CMK (cell line): ENCODE data around the gene NCOA4.
"Not testable (repeated sequence)": the region's sequence is repeated elsewhere in the genome, so short reads cannot be mapped to it uniquely, and the experiment has no call there.

Experiments used
- DNase-seq: peaks from one replicate; pipeline ENCODE4 v3.0.0-alpha.2; 2010; ENCODE audit warnings: low read depth

The NCOA4 gene

DNA sequence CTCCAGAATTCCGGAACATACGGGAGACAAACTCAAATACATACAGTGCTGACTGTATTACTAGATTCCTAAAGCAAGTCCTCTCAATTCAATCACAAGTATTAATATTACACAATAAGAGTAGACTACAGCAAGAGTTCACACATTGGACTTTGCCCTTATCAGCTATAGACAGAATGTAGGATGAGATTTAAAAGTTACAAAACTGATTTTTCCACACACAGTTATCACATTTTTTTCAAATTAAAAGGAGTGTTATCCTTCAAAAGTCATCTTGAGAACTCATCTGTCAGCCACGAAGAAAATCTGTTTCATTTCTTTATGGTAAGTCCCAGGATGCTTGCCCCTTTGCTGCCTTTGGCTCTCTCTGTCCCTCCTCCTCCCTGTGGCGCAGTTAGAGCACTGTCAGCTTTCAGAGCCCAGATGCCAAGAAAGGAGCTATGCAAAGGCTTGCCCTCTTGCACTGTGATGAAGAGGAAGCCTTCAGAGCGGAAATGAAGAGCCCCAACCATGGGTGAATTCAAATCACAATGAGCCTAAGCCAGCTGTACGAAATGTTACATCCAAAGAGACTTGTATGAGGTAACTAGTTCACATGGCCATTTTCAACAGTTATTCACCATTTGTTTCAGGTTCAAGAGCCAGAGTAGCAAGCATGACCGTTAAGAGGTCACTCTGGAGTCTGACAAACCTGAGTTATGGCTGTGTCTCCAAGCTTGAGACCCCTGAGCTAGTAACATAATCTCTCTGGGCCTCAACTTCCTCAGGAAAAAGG lies 10.7 kb downstream of the NCOA4 start:
- no peak for DNase-seq

DNA sequence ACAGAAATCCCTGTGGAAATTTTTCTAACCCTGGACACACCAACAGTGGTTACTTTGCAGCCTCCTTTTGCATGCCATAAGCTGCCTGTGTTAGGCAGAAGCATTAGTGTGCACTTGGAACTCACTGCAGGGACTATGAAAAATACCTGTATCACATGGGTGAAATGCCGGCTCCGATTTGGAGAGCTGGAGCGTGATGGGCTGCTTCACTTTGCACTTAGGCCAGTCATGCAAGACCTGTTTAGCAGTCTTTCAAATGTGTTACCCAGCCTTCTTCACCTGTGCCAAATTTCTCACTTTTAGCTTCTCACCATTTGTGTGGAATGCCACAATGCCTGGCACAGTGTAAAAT lies 11.3 kb downstream of the NCOA4 start:
- no peak for DNase-seq

DNA sequence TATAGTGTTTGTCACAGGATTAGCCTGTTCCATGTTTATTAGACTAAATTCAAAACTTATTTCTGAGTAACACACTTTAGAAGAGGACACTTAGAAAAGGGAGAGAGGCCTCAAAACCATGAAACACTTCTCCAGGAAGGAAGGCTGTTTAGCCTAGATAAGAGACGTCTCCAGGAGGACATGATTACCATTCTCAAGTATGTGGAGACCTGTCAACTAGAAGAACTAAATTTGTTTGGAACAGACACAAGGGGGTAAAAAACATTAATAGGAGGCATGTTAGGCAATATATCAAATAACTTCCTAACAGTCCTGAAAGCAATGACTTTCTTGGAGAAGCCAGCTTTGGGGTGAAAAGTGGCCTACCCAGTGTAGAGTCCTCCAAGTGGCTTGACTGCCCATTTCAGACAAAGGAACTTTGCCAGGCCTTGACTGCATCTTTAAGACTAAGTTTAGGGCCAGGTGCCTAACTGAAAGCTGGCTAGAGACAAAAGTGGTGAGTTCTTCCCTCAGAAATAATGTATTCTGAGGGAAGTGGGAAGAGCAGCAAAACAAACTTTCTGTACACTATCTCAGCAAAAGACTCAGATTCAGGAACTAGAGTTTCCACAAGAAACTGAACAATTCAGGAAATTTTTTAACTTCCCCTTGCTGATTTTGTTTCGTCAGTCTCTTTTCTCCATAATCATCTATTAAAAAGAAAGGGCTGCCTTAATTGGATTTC lies 11.8 kb downstream of the NCOA4 start:
- peak; percentile 70 for DNase-seq

DNA sequence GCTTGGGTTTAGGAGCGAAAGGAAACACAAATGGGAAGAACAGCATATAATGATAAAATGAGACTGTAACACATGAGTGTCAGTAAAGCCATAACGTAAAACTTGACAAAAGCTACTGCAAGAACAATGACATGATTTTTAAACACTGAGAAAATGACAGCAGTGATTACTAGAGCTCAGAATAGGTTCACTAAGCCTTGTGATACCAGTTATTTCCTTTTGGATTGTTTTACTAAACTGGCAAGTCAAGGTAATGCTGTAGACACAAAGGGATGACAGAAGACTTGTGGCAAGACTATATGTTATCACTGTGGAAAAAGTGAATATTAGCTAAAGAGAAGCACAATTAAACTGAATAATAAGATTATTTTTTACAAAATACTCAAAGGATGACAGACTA lies 12.7 kb downstream of the NCOA4 start:
- no peak for DNase-seq

DNA sequence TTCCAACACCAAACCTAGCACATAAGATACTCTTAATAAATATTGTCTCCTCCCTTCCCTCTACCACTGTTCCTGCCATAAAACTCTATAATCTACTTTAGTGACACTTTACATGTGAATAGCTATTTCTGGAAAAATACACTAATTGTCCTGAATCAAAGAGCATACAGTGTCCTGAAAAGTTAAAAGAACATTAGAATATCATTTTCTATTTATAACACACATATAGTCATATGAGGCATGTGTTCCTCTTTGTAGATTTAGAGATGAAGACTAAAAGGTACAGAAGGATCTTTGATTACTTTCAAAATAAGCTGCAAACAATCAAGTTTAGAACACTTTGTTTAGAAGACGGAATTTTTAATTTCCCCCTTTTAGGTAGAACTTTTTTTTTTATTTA lies 13.6 kb downstream of the NCOA4 start:
- no peak for DNase-seq

DNA sequence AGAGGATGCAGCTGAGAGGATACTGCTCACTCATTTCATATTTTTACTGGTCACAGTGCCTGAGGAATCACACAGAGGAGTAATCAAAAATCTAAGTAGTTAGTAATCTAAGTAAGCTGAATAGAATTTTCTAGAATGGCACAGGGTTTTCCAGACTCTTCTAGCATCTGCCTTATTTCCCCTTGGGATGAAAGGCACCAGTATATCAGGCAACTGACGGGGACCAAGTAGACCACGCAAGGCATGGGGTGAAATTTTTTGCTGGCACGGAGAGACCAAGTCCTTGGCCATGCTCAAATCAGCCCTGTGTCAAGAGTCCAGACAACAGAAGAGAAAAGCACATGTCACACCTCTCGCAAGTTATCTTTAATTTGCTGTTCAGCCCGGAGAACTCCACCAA lies 14.2 kb downstream of the NCOA4 start:
- no peak for DNase-seq

DNA sequence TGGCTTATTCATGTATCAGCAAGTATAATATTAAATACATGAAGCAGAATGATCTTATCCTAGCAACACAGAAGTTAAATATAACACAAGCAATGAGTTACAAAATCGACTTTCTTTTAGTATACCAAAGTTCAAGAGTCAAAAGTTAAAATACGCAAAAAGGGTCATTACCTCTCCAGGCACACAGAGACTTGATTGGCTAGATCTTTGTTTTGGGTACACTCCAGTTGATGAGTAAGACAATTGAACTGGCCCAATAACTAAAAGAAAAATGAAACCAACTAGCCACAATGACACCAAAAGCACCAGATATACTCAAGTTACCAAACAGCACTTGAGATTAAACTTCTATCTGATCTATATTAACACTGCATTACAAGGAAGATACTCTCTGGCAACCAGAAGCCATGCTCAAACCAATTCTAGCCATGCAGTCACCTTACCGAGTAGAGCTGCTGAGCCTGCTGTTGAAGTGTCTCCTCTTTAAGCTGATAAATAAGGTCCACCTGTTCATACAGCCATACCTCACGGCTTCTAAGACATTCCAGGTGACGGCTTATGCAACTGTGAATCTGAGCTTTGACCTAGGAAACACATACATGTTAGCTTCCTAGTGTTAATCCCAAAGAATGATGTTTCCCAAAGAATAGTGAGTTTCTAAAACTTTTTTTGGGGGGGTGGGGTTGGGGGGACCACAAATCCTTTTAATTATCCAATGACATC lies 15.6 kb downstream of the NCOA4 start:
- DNase-seq, result no peak

DNA sequence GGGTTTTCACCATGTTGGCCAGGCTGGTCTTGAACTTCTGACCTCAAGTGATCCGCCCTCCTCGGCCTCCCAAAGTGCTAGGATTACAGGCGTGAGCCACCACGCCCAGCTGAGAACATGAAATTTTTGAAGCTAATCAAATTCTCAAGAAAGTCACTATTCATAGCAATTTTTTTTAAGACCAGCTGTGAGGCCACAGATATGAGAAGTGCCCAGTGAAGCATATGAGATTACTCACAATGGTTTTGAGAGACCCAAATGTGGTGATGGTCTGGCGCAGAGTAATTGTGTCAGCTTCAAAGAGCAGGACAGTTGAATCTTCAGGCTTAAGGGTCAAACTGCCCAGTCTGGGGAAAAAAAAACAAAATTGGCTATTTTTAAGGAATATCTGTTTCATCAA lies 16.2 kb downstream of the NCOA4 start:
- DNase-seq, result no peak

DNA sequence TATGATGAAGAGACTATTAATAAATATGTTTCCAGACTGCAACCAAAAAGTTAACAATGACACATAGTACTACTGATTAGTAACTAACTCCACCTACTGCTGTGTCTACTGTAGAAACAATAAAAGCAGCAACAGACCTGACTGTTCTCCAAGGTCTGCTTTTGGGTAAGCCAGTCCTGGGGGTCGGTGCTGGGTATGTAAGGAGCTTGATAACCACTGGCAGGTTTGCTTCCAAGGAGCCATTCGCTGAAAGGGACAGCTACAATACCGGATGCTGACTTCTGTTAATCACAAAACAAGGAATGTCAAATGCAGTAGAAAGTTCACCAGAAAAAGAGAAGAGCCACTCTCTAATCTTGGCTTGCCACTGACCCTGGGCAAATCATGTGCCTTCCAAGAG lies 17.7 kb downstream of the NCOA4 start:
- no peak for DNase-seq

DNA sequence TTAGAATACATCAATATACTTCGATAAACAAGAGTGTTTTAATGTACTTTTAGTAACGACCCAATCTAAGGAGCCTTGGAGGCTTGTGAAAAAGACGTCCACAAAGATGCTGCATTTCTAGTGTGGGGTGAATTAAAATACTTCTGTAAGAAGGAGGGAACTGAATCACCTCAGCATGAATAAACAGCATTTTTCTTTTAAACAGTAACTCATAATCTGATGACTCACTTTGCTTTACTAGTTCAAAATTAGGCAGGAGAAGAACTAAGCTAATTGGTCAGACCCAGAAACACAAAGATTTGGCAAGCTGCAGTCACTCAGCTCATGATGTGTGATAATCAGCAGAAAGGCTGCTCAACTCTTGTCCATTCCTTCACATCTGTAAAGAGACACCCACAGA lies 24.2 kb downstream of the NCOA4 start:
- no peak for DNase-seq

DNA sequence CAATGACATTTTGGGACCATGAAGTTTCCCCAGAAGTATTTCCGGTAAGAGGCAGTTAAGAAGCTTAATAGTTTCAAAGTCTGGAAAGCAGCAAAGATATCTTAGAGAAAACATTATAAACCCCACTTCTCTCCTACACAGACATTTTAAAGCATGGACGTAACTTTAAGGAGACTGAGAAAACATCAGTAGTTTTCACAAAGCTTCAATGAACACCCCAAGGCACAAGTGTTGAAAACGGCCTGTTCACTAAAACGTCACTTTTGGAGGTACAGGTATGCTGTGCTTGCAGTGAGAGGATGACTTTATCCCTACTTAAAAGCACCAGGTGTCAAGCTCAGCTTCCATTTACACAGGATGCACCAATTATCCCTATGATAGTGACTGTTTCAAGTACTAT lies 25.0 kb downstream of the NCOA4 start:
- no peak for DNase-seq

DNA sequence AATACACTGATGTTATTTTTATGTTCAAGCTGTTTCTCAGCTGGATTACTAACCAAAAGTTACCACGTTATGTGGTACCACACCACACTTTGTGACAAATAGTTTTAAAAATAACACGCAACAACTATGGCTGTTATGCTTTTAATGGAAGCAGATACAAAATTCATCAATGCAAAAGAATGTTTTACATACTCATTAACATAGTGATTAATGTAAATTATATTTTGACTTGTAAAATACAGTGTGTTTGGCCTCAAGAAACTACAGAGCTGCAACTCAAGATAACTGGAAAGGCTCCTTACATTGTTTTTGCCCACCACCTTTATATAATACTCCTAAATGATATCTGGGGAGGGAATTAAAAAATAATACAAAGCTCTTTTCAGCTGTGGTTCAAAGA lies 25.5 kb downstream of the NCOA4 start:
- no peak for DNase-seq

DNA sequence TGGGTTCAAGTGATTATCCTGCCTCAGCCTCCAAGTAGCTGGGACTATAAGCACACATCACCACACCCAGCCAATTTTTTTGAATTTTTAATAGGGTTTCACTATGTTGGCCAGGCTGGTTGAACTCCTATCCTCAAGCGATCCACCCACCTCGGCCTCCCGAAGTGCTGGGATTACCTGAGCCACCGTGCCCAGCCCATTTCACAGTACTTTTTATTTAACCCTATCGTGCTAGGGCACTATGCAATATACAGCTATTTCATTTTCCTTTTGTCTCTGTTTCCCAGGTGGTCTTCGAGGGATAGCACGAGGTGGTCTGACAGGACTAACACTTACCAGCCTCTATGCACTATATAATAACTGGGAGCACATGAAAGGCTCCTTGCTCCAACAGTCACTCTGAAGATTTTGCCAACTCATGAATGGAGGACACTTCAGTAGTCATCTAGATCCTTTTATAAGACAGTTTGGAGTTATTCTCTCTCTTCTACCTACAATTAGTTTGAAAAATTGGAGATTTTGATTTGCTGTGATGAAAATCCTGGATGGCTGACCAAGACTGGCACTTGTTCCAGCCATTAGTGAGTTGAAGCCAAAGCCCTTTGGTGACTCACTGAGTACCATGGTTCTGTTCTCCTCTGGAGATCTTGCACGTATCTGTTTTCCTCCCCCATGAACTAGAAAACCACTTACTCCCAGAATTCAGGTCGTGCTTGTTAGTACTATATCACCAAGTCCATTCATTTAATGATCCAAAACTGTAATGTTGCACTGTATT lies 27.3 kb downstream of the NCOA4 start:
- DNase-seq, result no peak

DNA sequence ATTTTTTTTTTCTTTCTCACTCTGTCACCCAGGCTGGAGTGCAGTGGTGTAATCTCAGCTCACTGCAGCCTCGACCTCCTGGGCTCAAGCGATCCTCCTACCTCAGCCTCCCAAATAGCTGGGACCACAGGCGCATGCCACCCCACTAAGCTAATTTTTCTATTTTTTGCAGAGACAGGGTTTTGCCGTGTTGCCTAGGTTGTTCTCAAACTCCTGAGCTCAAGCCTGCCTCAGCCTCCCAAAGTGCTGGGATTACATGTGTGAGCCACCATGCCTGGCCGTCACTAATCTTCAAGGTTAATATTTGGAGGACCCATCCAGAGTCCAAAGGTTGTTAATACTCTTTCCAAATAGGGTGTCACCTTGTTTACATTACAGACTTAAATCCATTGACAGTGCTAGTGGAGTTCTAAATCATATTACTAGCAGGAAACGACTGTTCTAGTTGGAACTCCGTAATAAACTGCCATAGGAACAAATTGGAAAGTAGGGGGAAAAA lies 28.2 kb downstream of the NCOA4 start:
- not testable (repeated sequence) for DNase-seq

DNA sequence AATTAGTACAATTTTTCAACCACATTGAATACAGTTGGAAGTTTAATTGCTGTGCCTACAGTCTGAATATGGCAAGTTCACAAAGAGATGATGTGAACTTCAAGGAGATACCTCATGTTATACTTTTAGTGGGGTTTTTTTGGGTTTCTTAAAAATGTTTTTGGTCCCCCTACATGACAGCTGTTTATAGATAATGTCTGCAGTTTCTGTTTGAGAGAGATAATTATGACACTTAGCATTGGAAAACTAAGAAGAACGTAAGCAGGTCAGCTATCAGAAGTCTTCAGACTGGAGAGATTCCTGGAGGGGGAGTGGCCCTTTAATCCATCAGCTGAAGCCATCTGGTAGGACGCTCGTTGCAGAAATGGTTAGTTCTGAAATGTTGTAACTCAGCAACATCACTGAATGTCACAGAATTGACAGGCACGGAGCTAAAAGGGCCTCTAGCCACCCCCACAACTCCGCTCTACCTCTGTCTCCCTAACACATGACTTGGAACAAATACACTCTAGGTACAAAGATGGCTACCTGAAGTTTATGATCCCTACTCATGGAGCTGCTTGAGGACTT lies 29.2 kb downstream of the NCOA4 start:
- peak; percentile 83 for DNase-seq

DNA sequence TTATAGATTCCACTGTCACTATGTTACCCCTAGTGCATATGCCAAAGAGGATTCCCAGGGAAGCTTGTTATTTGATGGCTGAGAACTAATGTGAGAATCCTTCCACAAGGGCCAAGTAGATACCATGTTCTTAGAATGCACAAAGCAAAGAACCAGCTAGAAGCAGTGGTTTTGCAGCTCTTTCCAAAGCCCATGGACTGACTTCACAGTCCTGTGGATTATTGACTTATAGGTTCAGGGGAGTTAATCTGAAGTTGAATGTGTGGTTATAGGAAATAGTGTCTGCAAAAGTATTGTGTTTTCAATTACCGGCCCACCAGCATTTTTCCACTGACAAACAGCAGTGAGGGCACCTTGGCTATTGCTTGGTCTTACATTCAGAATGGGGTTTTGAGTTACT lies 29.9 kb downstream of the NCOA4 start:
- no peak for DNase-seq

DNA sequence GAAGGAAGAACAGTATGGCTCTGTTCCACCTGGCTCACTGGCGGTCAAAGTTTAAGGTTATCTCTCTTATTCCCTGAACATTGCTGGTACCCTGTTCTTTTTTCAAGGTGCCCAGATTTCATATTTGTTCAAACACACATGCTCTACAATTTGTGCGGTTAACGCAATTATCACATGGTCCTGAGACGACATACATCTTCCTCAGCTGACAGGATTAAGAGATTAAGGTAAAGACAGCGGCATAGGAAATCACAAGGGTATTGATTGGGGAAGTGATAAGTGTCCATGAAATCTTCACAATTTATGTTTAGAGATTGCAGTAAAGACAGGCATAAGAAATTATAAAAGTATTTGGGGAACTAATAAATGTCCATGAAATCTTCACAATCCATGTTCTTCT lies 30.5 kb downstream of the NCOA4 start:
- not testable (repeated sequence) for DNase-seq

DNA sequence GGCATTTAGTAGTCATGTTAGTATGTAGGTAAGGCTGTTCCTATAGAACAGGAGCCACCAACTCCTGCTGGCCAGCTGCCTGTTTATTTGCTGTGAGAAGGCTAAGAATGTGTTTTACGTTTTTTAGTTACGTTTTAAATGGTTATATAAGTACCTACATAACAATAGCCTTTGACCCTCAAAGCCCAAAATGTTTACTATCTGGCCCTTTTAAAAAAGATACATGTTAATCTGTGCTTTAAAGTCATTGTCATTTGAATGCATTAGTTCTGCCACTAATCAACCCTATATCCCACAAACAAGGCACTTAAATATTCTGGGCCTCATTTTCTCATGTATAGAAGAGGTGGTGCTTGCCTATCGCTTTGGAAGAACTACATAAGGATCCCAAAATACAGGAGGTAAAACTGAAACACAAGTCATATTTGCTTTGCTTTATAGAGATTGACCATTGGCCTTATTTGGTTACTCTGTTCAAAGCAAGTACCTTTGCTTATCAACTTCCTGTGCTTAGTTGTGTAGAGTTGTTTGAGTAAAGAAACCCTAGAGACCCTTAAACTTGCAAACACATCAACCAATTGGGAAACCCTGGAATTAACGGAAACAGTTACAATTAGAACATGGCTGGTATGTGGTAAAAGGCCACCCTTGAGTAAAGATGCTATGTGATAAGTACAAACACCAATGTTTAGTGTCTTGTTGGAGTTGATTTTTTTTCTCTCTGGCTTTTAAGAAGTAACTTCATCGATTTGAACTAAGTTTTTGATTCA lies 32.2 kb downstream of the NCOA4 start:
- no peak for DNase-seq

DNA sequence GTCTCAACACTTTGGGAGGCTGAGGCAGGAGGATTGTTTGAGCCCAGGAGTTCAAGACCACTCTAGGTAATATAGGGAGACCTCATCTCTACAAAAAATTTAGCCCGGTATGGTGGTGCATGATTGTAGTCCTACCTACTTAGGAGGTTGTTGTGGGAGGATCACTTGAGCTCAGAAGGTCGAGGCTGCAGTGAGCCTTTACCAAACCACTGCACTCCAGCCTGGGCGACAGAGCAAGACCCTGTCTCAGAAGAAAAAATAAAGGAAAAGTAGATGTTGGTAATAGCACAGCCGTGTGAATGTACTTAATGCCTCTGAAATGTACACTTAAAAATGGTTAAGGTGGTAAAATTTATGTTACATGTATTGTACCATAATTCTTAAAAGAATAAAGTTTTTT lies 32.9 kb downstream of the NCOA4 start:
- DNase-seq, result no peak

DNA sequence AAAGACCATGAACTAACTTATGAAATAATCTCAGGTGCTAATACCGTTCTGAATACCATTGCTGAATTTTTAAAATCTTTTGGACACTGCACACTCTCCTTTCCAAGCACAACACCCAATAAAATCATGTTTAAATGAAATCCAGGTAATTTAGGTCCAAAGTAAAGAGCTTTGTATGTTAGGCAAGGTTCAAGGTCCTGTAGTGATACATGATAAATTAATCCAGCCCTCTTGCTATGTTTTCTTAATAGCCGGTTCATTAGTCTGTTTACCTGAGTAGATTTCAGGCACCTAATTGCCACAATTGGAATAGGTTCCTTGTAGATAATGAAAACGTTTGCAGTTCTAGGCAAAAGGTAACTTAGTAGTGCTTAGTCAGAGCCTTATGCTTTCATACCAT lies 44.8 kb downstream of the NCOA4 start:
- not testable (repeated sequence) for DNase-seq

DNA sequence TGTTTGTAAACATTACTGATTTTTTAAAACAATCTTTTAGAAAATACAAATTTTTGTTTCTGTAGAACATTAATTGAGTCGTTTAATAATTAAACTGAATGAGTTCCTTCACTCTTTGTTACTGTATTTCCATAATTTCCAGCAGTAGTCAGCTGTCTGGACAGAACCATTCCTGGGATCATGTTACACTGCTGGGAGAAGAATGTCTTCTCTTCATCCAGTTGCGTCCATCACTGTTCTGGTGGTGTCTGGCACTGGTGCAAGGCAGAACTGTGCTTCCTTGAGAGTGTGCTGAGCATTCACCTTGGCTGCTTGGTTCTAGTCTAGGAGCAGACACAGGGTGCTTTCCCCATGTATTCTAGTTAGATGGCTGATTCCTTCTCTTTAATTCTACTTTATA lies 46.0 kb downstream of the NCOA4 start:
- not testable (repeated sequence) for DNase-seq
